ENCODE data around the gene EDN3. TPM values are rescaled to one million over a fixed set of nuclear protein-coding genes. Genes with fewer than 3 reads are reported as not detected.
A peak's percentile ranks its signal among the peaks of the same experiment; 100 is the strongest.

EDN3 gene
- total RNA-seq, 3 donors from 2014 or later (not counting 1 experiment from before 2014, with no cell fraction given) = 0.24 to 0.53 (median 0.41) TPM

GRCh38 chr20:59255256-59255655 is 45.2 kb upstream of the EDN3 start:
- Histone ChIP-seq H3K27ac (ENCODE audit: low read length) (no peak overlapping the region), H3K4me1 (ENCODE audit: control insufficient read depth, insufficient read depth, low read length) (peaks cover 20% of the 10 kb centered on the region), H3K36me3 (ENCODE audit: control insufficient read depth, insufficient read depth, low read length) (peaks cover 28% of the 10 kb centered on the region), H3K27me3 (ENCODE audit: control insufficient read depth, insufficient read depth, low read length) (no peaks in the 10 kb centered on the region), H3K4me3 (ENCODE audit: low read length) (no peak overlapping the region), H3K9me3 (ENCODE audit: control insufficient read depth, insufficient read depth, low read length) (no peaks in the 10 kb centered on the region)
- DNase-seq = no peak
- Mint-ChIP-seq H3K27me3 (ENCODE audit: low read depth in 2 of 2) (no peaks in the 10 kb centered on the region), H3K27ac (peak overlapping the region in 1 of 2 donors; percentile 83), H3K4me1 (peaks cover 59 to 66% of the 10 kb centered on the region in 2 donors), H3K36me3 (peaks cover 33% of the 10 kb centered on the region), H3K9me3 (no peaks in the 10 kb centered on the region), H3K4me3 (no peak overlapping the region)
- TF ChIP-seq CTCF (IDR thresholded peaks at IDR 0.05) = no peak
- no peak for ATAC-seq
- 98% methylated on average over 5 of the region's 5 CpGs for WGBS (ENCODE audit: insufficient coverage)
- intact Hi-C loops (cut with micrococcal nuclease) = no loop called here

- no peaks in the 10 kb centered on the region for H3K9me3 ChIP-seq (ENCODE audit: control insufficient read depth, insufficient read depth, low read length)
- intact Hi-C loops (cut with micrococcal nuclease) = no loop called here
- Mint-ChIP-seq H3K27ac (peak overlapping the region; percentile 64 to 66), H3K27me3 (ENCODE audit: low read depth in 2 of 2) (no peaks in the 10 kb centered on the region), H3K36me3 (peaks cover 14% of the 10 kb centered on the region), H3K9me3 (no peaks in the 10 kb centered on the region), H3K4me3 (peak overlapping the region; percentile 1), H3K4me1 (peaks cover 41 to 52% of the 10 kb centered on the region in 2 donors)
- no peaks in the 10 kb centered on the region for H3K27me3 ChIP-seq (ENCODE audit: control insufficient read depth, insufficient read depth, low read length)
- TF ChIP-seq CTCF (IDR thresholded peaks at IDR 0.05) = no peak
- no peak overlapping the region for H3K4me3 ChIP-seq (ENCODE audit: low read length)
- no peak overlapping the region for H3K27ac ChIP-seq (ENCODE audit: low read length)
- peak in 1 of 3 donors; percentile 52 for ATAC-seq
- peaks cover 14% of the 10 kb centered on the region for H3K4me1 ChIP-seq (ENCODE audit: control insufficient read depth, insufficient read depth, low read length)
- peaks cover 19% of the 10 kb centered on the region for H3K36me3 ChIP-seq (ENCODE audit: control insufficient read depth, insufficient read depth, low read length)
- WGBS (ENCODE audit: insufficient coverage) = 10% methylated on average over 2 of the region's 2 CpGs
- peak in 1 of 2 donors; percentile 32 for DNase-seq
Measured at GRCh38 chr20:59258221-59258621, 42.2 kb upstream of the EDN3 start.

GRCh38 chr20:59259946-59260345 is 40.5 kb upstream of the EDN3 start:
- H3K36me3 ChIP-seq (ENCODE audit: control insufficient read depth, insufficient read depth, low read length) = peaks cover 11% of the 10 kb centered on the region
- H3K9me3 ChIP-seq (ENCODE audit: control insufficient read depth, insufficient read depth, low read length) = no peaks in the 10 kb centered on the region
- no peak overlapping the region for H3K27ac Mint-ChIP-seq
- no peak overlapping the region for H3K27ac ChIP-seq (ENCODE audit: low read length)
- TF ChIP-seq CTCF (IDR thresholded peaks at IDR 0.05) = no peak
- no peaks in the 10 kb centered on the region for H3K9me3 Mint-ChIP-seq
- intact Hi-C loops (cut with micrococcal nuclease) = no loop called here
- ATAC-seq (no peak), DNase-seq (no peak)
- H3K4me3 ChIP-seq (ENCODE audit: low read length) = no peak overlapping the region
- peaks cover 3 to 11% of the 10 kb centered on the region in 2 donors for H3K27me3 Mint-ChIP-seq (ENCODE audit: low read depth in 2 of 2)
- peaks cover 27 to 35% of the 10 kb centered on the region in 2 donors for H3K4me1 Mint-ChIP-seq
- no peaks in the 10 kb centered on the region for H3K4me1 ChIP-seq (ENCODE audit: control insufficient read depth, insufficient read depth, low read length)
- peaks cover 13% of the 10 kb centered on the region for H3K36me3 Mint-ChIP-seq
- 100% methylated on average over 2 of the region's 2 CpGs for WGBS (ENCODE audit: insufficient coverage)
- H3K4me3 Mint-ChIP-seq = no peak overlapping the region
- H3K27me3 ChIP-seq (ENCODE audit: control insufficient read depth, insufficient read depth, low read length) = no peaks in the 10 kb centered on the region

GRCh38 chr20:59265298-59265697 is 35.1 kb upstream of the EDN3 start:
- ATAC-seq = no peak
- peaks cover 23 to 33% of the 10 kb centered on the region in 2 donors for H3K4me1 Mint-ChIP-seq
- no peaks in the 10 kb centered on the region for H3K9me3 ChIP-seq (ENCODE audit: control insufficient read depth, insufficient read depth, low read length)
- no peak overlapping the region for H3K27ac Mint-ChIP-seq
- TF ChIP-seq CTCF (IDR thresholded peaks at IDR 0.05) = no peak
- peaks cover 6% of the 10 kb centered on the region for H3K4me1 ChIP-seq (ENCODE audit: control insufficient read depth, insufficient read depth, low read length)
- intact Hi-C loops (cut with micrococcal nuclease) = no loop called here
- H3K4me3 Mint-ChIP-seq = no peak overlapping the region
- H3K36me3 Mint-ChIP-seq = peaks cover 9% of the 10 kb centered on the region
- no peak overlapping the region for H3K4me3 ChIP-seq (ENCODE audit: low read length)
- H3K27ac ChIP-seq (ENCODE audit: low read length) = no peak overlapping the region
- no peaks in the 10 kb centered on the region for H3K36me3 ChIP-seq (ENCODE audit: control insufficient read depth, insufficient read depth, low read length)
- no peak for DNase-seq
- H3K27me3 ChIP-seq (ENCODE audit: control insufficient read depth, insufficient read depth, low read length) = peaks cover 5% of the 10 kb centered on the region
- peaks cover 17 to 22% of the 10 kb centered on the region in 2 donors for H3K27me3 Mint-ChIP-seq (ENCODE audit: low read depth in 2 of 2)
- no peaks in the 10 kb centered on the region for H3K9me3 Mint-ChIP-seq
